CD14-positive monocyte (primary cell): ENCODE data around the gene B3GNT7. TPM values are rescaled to one million over a fixed set of nuclear protein-coding genes. Genes with fewer than 3 reads are reported as not detected.

ENCODE experiments used
- DNase-seq, 3 donors: peaks; one replicate each; pipeline ENCODE4 v3.0.0-alpha.2; 2011 to 2022
- H2AFZ ChIP-seq: 2 replicates; pipeline ENCODE4 v1.6.0; 2012; ENCODE audit warnings: mild to moderate bottlenecking, low read depth, low read length, inconsistent platforms; ENCODE audit not compliant: insufficient read depth, poor library complexity, severe bottlenecking
- H3K27ac ChIP-seq, 2 donors: 1 replicate in 1 of 2; 2 replicates in 1 of 2; pipeline ENCODE4 v1.5.1; 2012 to 2013; ENCODE audit warnings: low read length in 2 of 2, control low read depth in 1 of 2, inconsistent platforms in 1 of 2, low read depth in 1 of 2, mild to moderate bottlenecking in 1 of 2
- H3K27me3 ChIP-seq, 2 donors: one replicate each; pipeline versions ENCODE4 v1.6.0 to v1.6.1; 2011 to 2013; ENCODE audit warnings: low read length in 2 of 2; ENCODE audit not compliant: control insufficient read depth in 2 of 2, insufficient read depth in 2 of 2
- H3K36me3 ChIP-seq, 2 donors: replicated peaks in 1 of 2; 1 replicate in 1 of 2; 2 replicates in 1 of 2; pipeline versions ENCODE4 v1.5.1 to v1.6.1; 2012 to 2013; ENCODE audit warnings: low read length in 2 of 2, control low read depth in 1 of 2, inconsistent platforms in 1 of 2, mild to moderate bottlenecking in 1 of 2; ENCODE audit not compliant: insufficient read depth in 2 of 2, control insufficient read depth in 1 of 2
- H3K4me1 ChIP-seq, 2 donors: 1 replicate in 1 of 2; 2 replicates in 1 of 2; pipeline versions ENCODE4 v1.5.1 to v1.6.1; 2012 to 2013; ENCODE audit warnings: low read length in 2 of 2, control low read depth in 1 of 2, inconsistent platforms in 1 of 2, mild to moderate bottlenecking in 1 of 2, moderate library complexity in 1 of 2; ENCODE audit not compliant: insufficient read depth in 2 of 2, control insufficient read depth in 1 of 2
- H3K4me2 ChIP-seq: replicated peaks from 2 replicates; pipeline ENCODE3; 2012; ENCODE audit warnings: low read length, moderate library complexity, mild to moderate bottlenecking; ENCODE audit not compliant: poor library complexity, severe bottlenecking; ENCODE audit errors: extremely low read depth
- H3K4me3 ChIP-seq, 3 experiments: fragments of 200-600 bp in 1 of 3; sonication (generic) in 1 of 3; replicated peaks in 1 of 3; 1 replicate in 2 of 3; 2 replicates in 1 of 3; pipeline ENCODE4 v1.5.1; 2011 to 2013; ENCODE audit warnings: low read length in 3 of 3, mild to moderate bottlenecking in 3 of 3, control low read depth in 2 of 3, low read depth in 2 of 3, inconsistent platforms in 1 of 3, moderate library complexity in 1 of 3
- H3K79me2 ChIP-seq: 2 replicates; pipeline ENCODE4 v1.6.0; 2012; ENCODE audit warnings: mild to moderate bottlenecking, control low read depth, inconsistent platforms, low read length, moderate library complexity; ENCODE audit not compliant: insufficient read depth
- H3K9ac ChIP-seq: 2 replicates; pipeline ENCODE4 v1.6.0; 2017; ENCODE audit warnings: low read length, mild to moderate bottlenecking; ENCODE audit not compliant: insufficient read depth, poor library complexity, severe bottlenecking
- H3K9me3 ChIP-seq, 2 donors: replicated peaks in 1 of 2; 1 replicate in 1 of 2; 2 replicates in 1 of 2; pipeline versions ENCODE4 v1.5.1 to v1.6.1; 2012 to 2013; ENCODE audit warnings: low read length in 2 of 2, control low read depth in 1 of 2; ENCODE audit not compliant: control insufficient read depth in 1 of 2, insufficient read depth in 1 of 2
- H4K20me1 ChIP-seq: 2 replicates; pipeline ENCODE4 v1.6.0; 2012; ENCODE audit warnings: mild to moderate bottlenecking, low read length, control low read depth, moderate library complexity; ENCODE audit not compliant: insufficient read depth
- H3K27ac Mint-ChIP-seq, 7 donors: one replicate each; pipeline ENCODE4 v1.8.0; 2020; ENCODE audit warnings: mild to moderate bottlenecking in 7 of 7, mixed read lengths in 7 of 7, moderate library complexity in 6 of 7, inconsistent platforms in 2 of 7
- H3K27me3 Mint-ChIP-seq, 3 donors: one replicate each; pipeline ENCODE4 v1.8.0; 2021 to 2022; ENCODE audit warnings: low read depth in 3 of 3, mild to moderate bottlenecking in 3 of 3, mixed read lengths in 3 of 3, moderate library complexity in 3 of 3, inconsistent platforms in 1 of 3
- H3K36me3 Mint-ChIP-seq, 2 donors: one replicate each; pipeline ENCODE4 v1.8.0; 2020; ENCODE audit warnings: mixed read lengths in 2 of 2, inconsistent platforms in 1 of 2, mild to moderate bottlenecking in 1 of 2
- H3K4me1 Mint-ChIP-seq: one replicate; pipeline ENCODE4 v1.8.0; 2020; ENCODE audit warnings: mild to moderate bottlenecking, mixed read lengths
- H3K4me3 Mint-ChIP-seq, 2 donors: one replicate each; pipeline ENCODE4 v1.8.0; 2020; ENCODE audit warnings: mild to moderate bottlenecking in 2 of 2, mixed read lengths in 2 of 2, moderate library complexity in 1 of 2
- H3K9me3 Mint-ChIP-seq, 7 donors: one replicate each; pipeline ENCODE4 v1.8.0; 2020 to 2022; ENCODE audit warnings: mixed read lengths in 7 of 7, mild to moderate bottlenecking in 6 of 7, moderate library complexity in 6 of 7, inconsistent platforms in 2 of 7
- CTCF ChIP-seq: fragments of 200-600 bp; IDR thresholded peaks from one replicate; pipeline ENCODE4 v1.8.0; 2022; ENCODE audit warnings: antibody characterized with exemption, mild to moderate bottlenecking
- WGBS: methylation state at CpG from one replicate; pipeline ENCODE4 v1.1.5; 2013; ENCODE audit warnings: missing lambda C conversion rate; ENCODE audit not compliant: insufficient coverage; 5-methylcytosine and 5-hydroxymethylcytosine counted together
- intact Hi-C, 2 donors: fragments of 100-400 bp; cut with micrococcal nuclease; formaldehyde crosslinking; loops; one replicate each; pipeline versions ENCODE4 v1.15.0 to v1.15.1; 2023
- polyA plus RNA-seq, 3 donors: library from polyadenylated mRNA; depleted of rRNA in 1 of 3; unstranded in 2 of 3; stranded (reverse) in 1 of 3; fragments of 300-500 nt in 2 of 3; fragments of >200 nt in 1 of 3; fragmentation: Illumina TruSeq in 2 of 3; gene quantifications; 1 replicate in 2 of 3; 2 replicates in 1 of 3; pipeline ENCODE4 v1.2.3, GENCODE V29; 2012 to 2021

Gene B3GNT7
- polyA plus RNA-seq, 3 donors, result 0.05 TPM; not detected in 2

- Histone ChIP-seq H2AFZ (no peak overlapping the region), H3K27ac (no peak overlapping the region), H3K4me1 (peaks cover 54 to 70% of the 10 kb centered on the region in 2 donors), H3K9ac (no peak overlapping the region), H3K36me3 (no peaks in the 10 kb centered on the region), H3K79me2 (no peaks in the 10 kb centered on the region), H3K27me3 (peaks cover 0 to 7% of the 10 kb centered on the region in 2 donors), H3K4me2 (peak overlapping the region; percentile 20), H3K9me3 (peaks cover 0 to 4% of the 10 kb centered on the region in 2 donors), H3K4me3 (no peak overlapping the region), H4K20me1 (no peaks in the 10 kb centered on the region)
- H3K4me1 Mint-ChIP-seq, result peaks cover 73% of the 10 kb centered on the region
- 26% methylated on average over 6 of the region's 8 CpGs for WGBS
- peaks cover 0 to 7% (median 5%) of the 10 kb centered on the region in 7 donors for H3K9me3 Mint-ChIP-seq
- peaks cover 0 to 3% of the 10 kb centered on the region in 2 donors for H3K36me3 Mint-ChIP-seq
- H3K4me3 Mint-ChIP-seq, result peak overlapping the region in 1 of 2 donors; percentile 26
- peak; percentile 35 to 73 (median 39) for DNase-seq
- intact Hi-C loops, result loop anchor here in 1 of 2 donors (5.0 kb wide), 1 partner anchor 83 kb away; no protein-coding TSS in a partner anchor
- H3K27me3 Mint-ChIP-seq, result peaks cover 12 to 22% (median 17%) of the 10 kb centered on the region in 3 donors
- no peak overlapping the region for H3K27ac Mint-ChIP-seq
- no peak for TF ChIP-seq CTCF
Measured at GRCh38 chr2:231390667-231391066, 4.8 kb upstream of the B3GNT7 start.

- H3K4me2 ChIP-seq, result no peak overlapping the region
- H3K27me3 Mint-ChIP-seq, result peaks cover 16 to 28% (median 26%) of the 10 kb centered on the region in 3 donors
- H3K9ac ChIP-seq, result no peak overlapping the region
- no peaks in the 10 kb centered on the region for H3K36me3 ChIP-seq
- H3K27ac Mint-ChIP-seq, result peak overlapping the region in 1 of 7 donors; percentile 7
- H3K9me3 Mint-ChIP-seq, result peaks cover 0 to 8% (median under 1%) of the 10 kb centered on the region in 7 donors
- intact Hi-C loops, result loop anchor here in 1 of 2 donors (5.0 kb wide), 1 partner anchor 85 kb away; no protein-coding TSS in a partner anchor
- peaks cover 5% of the 10 kb centered on the region for H3K79me2 ChIP-seq
- peaks cover 74% of the 10 kb centered on the region for H3K4me1 Mint-ChIP-seq
- no peaks in the 10 kb centered on the region for H4K20me1 ChIP-seq
- 7% methylated on average over 4 of the region's 7 CpGs for WGBS
- no peak overlapping the region for H3K4me3 ChIP-seq
- H2AFZ ChIP-seq, result no peak overlapping the region
- no peak for TF ChIP-seq CTCF
- peaks cover 61 to 78% of the 10 kb centered on the region in 2 donors for H3K4me1 ChIP-seq
- DNase-seq, result no peak
- H3K27ac ChIP-seq, result no peak overlapping the region
- H3K4me3 Mint-ChIP-seq, result no peak overlapping the region
- peaks cover 0 to 10% of the 10 kb centered on the region in 2 donors for H3K27me3 ChIP-seq
- H3K9me3 ChIP-seq, result no peaks in the 10 kb centered on the region
- peaks cover 0 to 3% of the 10 kb centered on the region in 2 donors for H3K36me3 Mint-ChIP-seq
Measured at GRCh38 chr2:231391981-231392380, 3.5 kb upstream of the B3GNT7 start.
